Adrenal gland (tissue), 5 donors: ENCODE data around the gene MINDY4.

ENCODE experiments used
- CTCF ChIP-seq, 6 experiments: fragments of 450-650 bp in 4 of 6; fragments of 200-600 bp in 2 of 6; sonication (generic) in 1 of 6; IDR thresholded peaks; 1 replicate in 5 of 6; 2 replicates in 1 of 6; pipeline versions ENCODE4 v1.5.1 to v1.8.0; 2016 to 2021; ENCODE audit warnings: antibody characterized with exemption in 6 of 6, mild to moderate bottlenecking in 2 of 6, moderate library complexity in 1 of 6
- POLR2A ChIP-seq, 2 donors: fragments of 450-650 bp; IDR thresholded peaks; one replicate each; pipeline ENCODE4 v1.6.1; 2017; ENCODE audit warnings: antibody characterized with exemption in 2 of 2, mild to moderate bottlenecking in 2 of 2, moderate library complexity in 1 of 2
- donor health status: DM: no; HTN: no; CAD: no.

GRCh38 chr7:30831227-30831626 is 60.0 kb downstream of the MINDY4 start:
- TF ChIP-seq CTCF (IDR thresholded peaks at IDR 0.05), result no peak
- no peak for TF ChIP-seq POLR2A (IDR thresholded peaks at IDR 0.05)
